Body of pancreas (tissue), 4 donors: Measurements from ENCODE around the gene CDH12.

Source experiments
- CTCF ChIP-seq, 7 experiments: fragments of 450-650 bp in 4 of 7; fragments of 200-600 bp in 3 of 7; sonication (generic) in 3 of 7; IDR thresholded peaks; one replicate each; pipeline ENCODE4 v1.5.1; 2016 to 2019; ENCODE audit warnings: antibody characterized with exemption in 7 of 7
- POLR2A ChIP-seq, 3 donors: fragments of 450-650 bp; IDR thresholded peaks; one replicate each; pipeline ENCODE4 v1.6.1; 2016; ENCODE audit warnings: antibody characterized with exemption in 3 of 3, mild to moderate bottlenecking in 2 of 3

GRCh38 chr5:22651355-22651754, 201.8 kb downstream of the CDH12 start:
- no peak for TF ChIP-seq CTCF (IDR thresholded peaks at IDR 0.05)
- no peak for TF ChIP-seq POLR2A (IDR thresholded peaks at IDR 0.05)
